K562 (cell line): ENCODE measurements around the gene CNPY4. TPM values are rescaled to one million over a fixed set of nuclear protein-coding genes. Genes with fewer than 3 reads are reported as not detected.

Experiments
- BRF1 ChIP-seq: IDR thresholded peaks from 3 replicates; pipeline ENCODE4 v1.6.1; 2011; ENCODE audit warnings: borderline replicate concordance, mild to moderate bottlenecking; ENCODE audit not compliant: insufficient read length; ENCODE audit errors: extremely low read depth
- HDAC8 ChIP-seq: fragments of 450-650 bp; IDR thresholded peaks from 2 replicates; pipeline ENCODE4 v1.6.1; 2016; ENCODE audit warnings: mild to moderate bottlenecking, missing genetic modification characterization, moderate library complexity, missing compliant biosample characterization
- HNRNPUL1 ChIP-seq: fragments of 200-400 bp; formaldehyde crosslinking; IDR thresholded peaks from 2 replicates; pipeline ENCODE4 v1.6.1; 2017; ENCODE audit warnings: low read length
- JUN ChIP-seq, 2 experiments: sonication (generic) in 1 of 2; formaldehyde crosslinking in 1 of 2; IDR thresholded peaks; 2 replicates each; pipeline versions ENCODE4 v1.6.1 to v1.8.0; 2012 to 2022; ENCODE audit warnings: borderline replicate concordance in 2 of 2, mild to moderate bottlenecking in 2 of 2, improper control_type of control experiment in 1 of 2, low read depth in 1 of 2, low read length in 1 of 2, missing genetic modification reagents in 1 of 2
- MAX ChIP-seq: sonication (generic); formaldehyde crosslinking; IDR thresholded peaks from 2 replicates; pipeline ENCODE4 v1.9.0; 2022; ENCODE audit warnings: mild to moderate bottlenecking, missing genetic modification reagents
- MYC ChIP-seq, 2 experiments: fragments of 250-450 bp in 1 of 2; sonication (Bioruptor Pico) in 1 of 2; IDR thresholded peaks; 2 replicates each; pipeline versions ENCODE4 v1.5.1 to v1.6.1; 2012 to 2021; ENCODE audit warnings: low read depth in 2 of 2, borderline replicate concordance in 1 of 2, improper control_type of control experiment in 1 of 2, low read length in 1 of 2, mild to moderate bottlenecking in 1 of 2, moderate library complexity in 1 of 2
- PML ChIP-seq: IDR thresholded peaks from 2 replicates; pipeline ENCODE4 v1.6.1; 2012; ENCODE audit warnings: low read length, inconsistent platforms
- RBM17 ChIP-seq: fragments of 200-400 bp; formaldehyde crosslinking; IDR thresholded peaks from 2 replicates; pipeline ENCODE4 v1.6.1; 2017; ENCODE audit warnings: low read depth, mild to moderate bottlenecking, low read length, borderline replicate concordance
- SMAD1 ChIP-seq: fragments of 150-350 bp; IDR thresholded peaks from 2 replicates; pipeline ENCODE4 v1.6.1; 2014; ENCODE audit warnings: low read length, low read depth; ENCODE audit not compliant: partially characterized antibody
- SMAD3 ChIP-seq: fragments of 450-650 bp; formaldehyde crosslinking; conservative IDR thresholded peaks from 2 replicates; pipeline ENCODE4 v1.4.0; 2020; ENCODE audit warnings: mild to moderate bottlenecking
- STAG1 ChIP-seq: sonication (generic); formaldehyde crosslinking; IDR thresholded peaks from 2 replicates; pipeline ENCODE4 v1.5.0; 2020; ENCODE audit warnings: missing genetic modification reagents, borderline replicate concordance
- TCF7L2 ChIP-seq: fragments of 150-350 bp; IDR thresholded peaks from 2 replicates; pipeline ENCODE4 v1.6.1; 2016; ENCODE audit warnings: low read depth, mild to moderate bottlenecking, low read length, moderate library complexity
- TEAD1 ChIP-seq, 2 experiments: fragments of 450-650 bp in 1 of 2; sonication (generic) in 1 of 2; formaldehyde crosslinking; IDR thresholded peaks; 2 replicates each; pipeline versions ENCODE4 v1.4.0 to v1.8.0; 2020 to 2022; ENCODE audit warnings: mild to moderate bottlenecking in 2 of 2, missing genetic modification reagents in 1 of 2
- ZNF263 ChIP-seq: sonication (generic); formaldehyde crosslinking; IDR thresholded peaks from 2 replicates; pipeline ENCODE4 v1.8.0; 2022; ENCODE audit warnings: mild to moderate bottlenecking, missing genetic modification reagents, borderline replicate concordance
- ZNF507 ChIP-seq: conservative IDR thresholded peaks from 2 replicates; pipeline ENCODE4 v1.6.1; 2017; ENCODE audit warnings: missing genetic modification characterization, missing compliant biosample characterization
- ZNF57 ChIP-seq: fragments of 450-650 bp; formaldehyde crosslinking; IDR thresholded peaks from 2 replicates; pipeline ENCODE4 v1.4.0; 2020; ENCODE audit warnings: mild to moderate bottlenecking, moderate library complexity
- polyA plus RNA-seq, 8 experiments: library from polyadenylated mRNA; depleted of rRNA in 4 of 8; stranded (reverse) in 5 of 8; unstranded in 3 of 8; fragments of >200 nt; fragmentation: Nextera tagmentation in 2 of 8; fragmentation: Illumina TruSeq in 1 of 8; extraction: Ambion mirVana in 2 of 8; extraction: Trizol in 1 of 8; gene quantifications; 2 replicates each; pipeline versions ENCODE4 v1.2.1 to v1.2.3, GENCODE V29; 2011 to 2014; ENCODE audit warnings: inconsistent platforms in 1 of 8, missing spikeins in 1 of 8
- total RNA-seq, 7 experiments: library from RNA; depleted of rRNA in 6 of 7; stranded (reverse); fragments of >200 nt in 6 of 7; fragmentation: Illumina TruSeq in 2 of 7; extraction: Trizol in 2 of 7; gene quantifications; 2 replicates each; pipeline versions ENCODE4 v1.2.1 to v1.2.3, GENCODE V29; 2011 to 2021; ENCODE audit warnings: low replicate concordance in 1 of 7
- TF ChIP-seq, protein P1 (sequence below): sonication (generic); formaldehyde crosslinking; IDR thresholded peaks from 2 replicates; pipeline ENCODE4 v1.8.0; 2022; ENCODE audit warnings: mild to moderate bottlenecking, missing genetic modification reagents
- TF ChIP-seq, protein P2 (sequence below): sonication (generic); formaldehyde crosslinking; IDR thresholded peaks from 2 replicates; pipeline ENCODE4 v1.8.0; 2022; ENCODE audit warnings: mild to moderate bottlenecking, missing genetic modification reagents

The CNPY4 gene
- total and polyA plus RNA-seq, 9 of the 15 experiments (the other 6 are each of a cell fraction or from before 2014, with no cell fraction given), result 1.9 to 11.2 (median 7.0) TPM

GRCh38 chr7:100091411-100092181 is 27.8 kb upstream of the CNPY4 start (continued):
- TF ChIP-seq, protein P1, sequence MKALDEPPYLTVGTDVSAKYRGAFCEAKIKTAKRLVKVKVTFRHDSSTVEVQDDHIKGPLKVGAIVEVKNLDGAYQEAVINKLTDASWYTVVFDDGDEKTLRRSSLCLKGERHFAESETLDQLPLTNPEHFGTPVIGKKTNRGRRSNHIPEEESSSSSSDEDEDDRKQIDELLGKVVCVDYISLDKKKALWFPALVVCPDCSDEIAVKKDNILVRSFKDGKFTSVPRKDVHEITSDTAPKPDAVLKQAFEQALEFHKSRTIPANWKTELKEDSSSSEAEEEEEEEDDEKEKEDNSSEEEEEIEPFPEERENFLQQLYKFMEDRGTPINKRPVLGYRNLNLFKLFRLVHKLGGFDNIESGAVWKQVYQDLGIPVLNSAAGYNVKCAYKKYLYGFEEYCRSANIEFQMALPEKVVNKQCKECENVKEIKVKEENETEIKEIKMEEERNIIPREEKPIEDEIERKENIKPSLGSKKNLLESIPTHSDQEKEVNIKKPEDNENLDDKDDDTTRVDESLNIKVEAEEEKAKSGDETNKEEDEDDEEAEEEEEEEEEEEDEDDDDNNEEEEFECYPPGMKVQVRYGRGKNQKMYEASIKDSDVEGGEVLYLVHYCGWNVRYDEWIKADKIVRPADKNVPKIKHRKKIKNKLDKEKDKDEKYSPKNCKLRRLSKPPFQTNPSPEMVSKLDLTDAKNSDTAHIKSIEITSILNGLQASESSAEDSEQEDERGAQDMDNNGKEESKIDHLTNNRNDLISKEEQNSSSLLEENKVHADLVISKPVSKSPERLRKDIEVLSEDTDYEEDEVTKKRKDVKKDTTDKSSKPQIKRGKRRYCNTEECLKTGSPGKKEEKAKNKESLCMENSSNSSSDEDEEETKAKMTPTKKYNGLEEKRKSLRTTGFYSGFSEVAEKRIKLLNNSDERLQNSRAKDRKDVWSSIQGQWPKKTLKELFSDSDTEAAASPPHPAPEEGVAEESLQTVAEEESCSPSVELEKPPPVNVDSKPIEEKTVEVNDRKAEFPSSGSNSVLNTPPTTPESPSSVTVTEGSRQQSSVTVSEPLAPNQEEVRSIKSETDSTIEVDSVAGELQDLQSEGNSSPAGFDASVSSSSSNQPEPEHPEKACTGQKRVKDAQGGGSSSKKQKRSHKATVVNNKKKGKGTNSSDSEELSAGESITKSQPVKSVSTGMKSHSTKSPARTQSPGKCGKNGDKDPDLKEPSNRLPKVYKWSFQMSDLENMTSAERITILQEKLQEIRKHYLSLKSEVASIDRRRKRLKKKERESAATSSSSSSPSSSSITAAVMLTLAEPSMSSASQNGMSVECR (CRISPR knock-in tag), result no peak
- peak; percentile 63 for TF ChIP-seq PML
- no peak for TF ChIP-seq SMAD3 (CRISPR knock-in tag)
- TF ChIP-seq, protein P2, sequence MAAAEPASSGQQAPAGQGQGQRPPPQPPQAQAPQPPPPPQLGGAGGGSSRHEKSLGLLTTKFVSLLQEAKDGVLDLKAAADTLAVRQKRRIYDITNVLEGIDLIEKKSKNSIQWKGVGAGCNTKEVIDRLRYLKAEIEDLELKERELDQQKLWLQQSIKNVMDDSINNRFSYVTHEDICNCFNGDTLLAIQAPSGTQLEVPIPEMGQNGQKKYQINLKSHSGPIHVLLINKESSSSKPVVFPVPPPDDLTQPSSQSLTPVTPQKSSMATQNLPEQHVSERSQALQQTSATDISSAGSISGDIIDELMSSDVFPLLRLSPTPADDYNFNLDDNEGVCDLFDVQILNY, result no peak
- TF ChIP-seq HNRNPUL1, result no peak
- no peak for TF ChIP-seq RBM17
- no peak for TF ChIP-seq JUN (IDR thresholded peaks at IDR 0.05; ENCODE audit: borderline replicate concordance, low read depth, low read length)
- TF ChIP-seq JUN (CRISPR knock-in tag; IDR thresholded peaks at IDR 0.05; ENCODE audit: borderline replicate concordance), result no peak
- no peak for TF ChIP-seq TCF7L2
- TF ChIP-seq TEAD1 (CRISPR knock-in tag; IDR thresholded peaks at IDR 0.05), result no peak
- no peak for TF ChIP-seq STAG1 (CRISPR knock-in tag)
- no peak for TF ChIP-seq ZNF263 (CRISPR knock-in tag)
- TF ChIP-seq ZNF57 (CRISPR knock-in tag), result no peak
- TF ChIP-seq MAX, result peak; percentile 45
- TF ChIP-seq ZNF507 (tag), result no peak
- no peak for TF ChIP-seq BRF1
- no peak for TF ChIP-seq SMAD1
- no peak for TF ChIP-seq MYC (IDR thresholded peaks at IDR 0.05; ENCODE audit: low read depth, low read length)
- 0 out of 2 replicates have a peak, but pooled peaks have one; percentile 32 for TF ChIP-seq MYC (CRISPR knock-in tag; IDR thresholded peaks at IDR 0.05; ENCODE audit: borderline replicate concordance, low read depth)
- TF ChIP-seq HDAC8 (tag), result no peak
